Small intestine (tissue), 4 donors: Measurements from ENCODE around the gene KIF21A. TPM values are rescaled to one million over a fixed set of nuclear protein-coding genes. Genes with fewer than 3 reads are reported as not detected.

Experiments used
- polyA plus RNA-seq, 4 donors: library from polyadenylated mRNA; stranded (reverse) in 3 of 4; unstranded in 1 of 4; fragments of 200-250 nt in 3 of 4; fragments of 120-200 nt in 1 of 4; gene quantifications; one replicate each; pipeline versions ENCODE4 v1.2.1 to v1.2.3, GENCODE V29; 2013
- donor health status: healthy with polysubstance abuse.
- donor health status: Bipolar disorder and iron deficiency.
- donor health status: healthy.

KIF21A gene
- polyA plus RNA-seq, 4 donors = 15.2 to 21.6 (median 21.3) TPM

Other genes starting within 250 kb of the KIF21A start
- under 1 TPM in 3 of 4 donors, not detected in 1; 0.06 to 0.40 (median 0.27) TPM for gene ABCD2, start 176.7 kb upstream of the KIF21A start, polyA plus RNA-seq